Spleen (tissue), 7 donors: ENCODE measurements around the gene GPR83.

Experiments used
- CTCF ChIP-seq, 11 experiments: fragments of 200-600 bp in 7 of 11; fragments of 450-650 bp in 4 of 11; sonication (generic) in 4 of 11; IDR thresholded peaks in 8 of 11; conservative IDR thresholded peaks in 3 of 11; 1 replicate in 7 of 11; 2 replicates in 4 of 11; pipeline versions ENCODE4 v1.4.0 to v1.8.0; 2016 to 2021; ENCODE audit warnings: antibody characterized with exemption in 11 of 11, inconsistent platforms in 4 of 11, mild to moderate bottlenecking in 1 of 11
- POLR2A ChIP-seq, 3 donors: fragments of 450-650 bp; IDR thresholded peaks; one replicate each; pipeline ENCODE4 v1.5.1; 2017; ENCODE audit warnings: antibody characterized with exemption in 3 of 3, mild to moderate bottlenecking in 1 of 3
- POLR2AphosphoS5 ChIP-seq, 3 donors: sonication (generic); formaldehyde crosslinking; IDR thresholded peaks; one replicate each; pipeline ENCODE4 v1.5.1; 2017; ENCODE audit warnings: antibody characterized with exemption in 3 of 3
- donor health status: DM: no; HTN: no; CAD: no; lungs with moderate emphysema.
- donor health status: DM: no; HTN: no; CAD: no.
- donor health status: DM: no; HTN: no; CAD: no.

DNA sequence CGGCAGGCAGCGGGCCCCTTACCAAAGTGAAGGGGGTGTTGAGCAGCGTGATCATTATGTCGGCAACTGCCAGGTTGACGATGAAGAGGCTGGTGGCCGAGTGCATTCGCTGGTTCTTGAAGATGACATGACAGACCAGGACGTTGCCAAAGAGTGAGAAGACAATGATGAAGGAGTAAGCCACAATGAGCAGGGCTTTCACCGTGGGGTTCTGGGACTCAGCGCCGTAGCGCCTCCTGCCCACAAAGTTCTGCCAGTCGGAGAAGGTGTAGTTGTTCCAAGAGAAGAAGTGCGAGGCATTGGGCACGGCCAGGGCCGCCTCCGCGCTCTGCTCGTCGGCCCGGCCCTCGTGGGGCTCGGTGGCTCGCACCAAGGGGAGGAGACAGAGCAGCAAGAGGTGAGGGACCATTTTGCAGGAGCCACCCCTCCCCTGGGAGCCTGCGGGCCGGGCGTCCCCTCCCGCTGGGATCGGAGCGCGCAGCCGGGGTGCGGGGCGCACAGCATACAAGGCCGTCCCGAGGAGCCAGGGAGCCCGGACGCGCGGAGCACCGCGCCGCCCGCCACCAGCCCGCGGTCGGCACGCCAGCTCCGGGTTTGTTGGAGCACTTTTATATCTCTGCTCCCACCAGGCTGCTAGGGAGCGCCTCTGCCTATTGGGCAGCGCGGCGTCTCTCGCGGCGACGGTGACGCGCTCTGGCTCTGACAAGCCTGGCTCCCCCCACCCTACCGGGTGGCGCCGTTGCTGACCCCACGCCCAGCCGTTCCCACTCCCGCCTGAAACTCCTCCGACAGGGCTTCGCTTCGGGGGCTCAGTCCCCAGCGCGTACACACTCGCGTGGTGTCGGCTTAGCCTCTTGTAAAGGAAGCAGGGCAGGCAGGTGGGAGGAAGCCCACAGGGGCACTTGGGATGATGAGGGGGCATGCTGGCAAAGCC is at the start of gene GPR83:
- no peak for TF ChIP-seq CTCF (IDR thresholded peaks at IDR 0.05 in 8 of 11, conservative IDR thresholded peaks at IDR 0.05 in 3 of 11)
- TF ChIP-seq POLR2A (IDR thresholded peaks at IDR 0.05), result no peak
- no peak for TF ChIP-seq POLR2AphosphoS5 (IDR thresholded peaks at IDR 0.05)
